Measurements from ENCODE around the gene TRIML1. TPM values are rescaled to one million over a fixed set of nuclear protein-coding genes. Genes with fewer than 3 reads are reported as not detected.

TRIML1 gene
- total RNA-seq, 1 experiment from 2014 or later: not detected

- Histone ChIP-seq H4K91ac (ENCODE audit: insufficient read length, low read depth, low read length) (no peak overlapping the region), H2BK20ac (ENCODE audit: low read depth, low read length, poor library complexity, severe bottlenecking) (no peak overlapping the region), H3T11ph (ENCODE audit: low read length) (no peak overlapping the region), H3K27ac (ENCODE audit: insufficient read length, low read depth, low read length) (no peak overlapping the region), H3K79me2 (ENCODE audit: insufficient read depth, low read length) (no peaks in the 10 kb centered on the region), H3K23ac (ENCODE audit: insufficient read length, low read depth, low read length) (no peak overlapping the region), H3K23me2 (ENCODE audit: insufficient read length, low read depth, low read length, poor library complexity, severe bottlenecking) (no peaks in the 10 kb centered on the region), H3K56ac (ENCODE audit: insufficient read length, low read depth, low read length) (no peak overlapping the region), H4K5ac (ENCODE audit: insufficient read length, low read depth, low read length) (no peak overlapping the region), H2AK5ac (ENCODE audit: insufficient read length, low read length) (no peak overlapping the region), H3K14ac (ENCODE audit: insufficient read depth, low read length) (no peak overlapping the region), H3K9me3 (ENCODE audit: control insufficient read depth, low read depth, low read length) (no peaks in the 10 kb centered on the region), H2AFZ (ENCODE audit: low read length) (no peak overlapping the region), H3K4me2 (ENCODE audit: insufficient read depth, insufficient read length, low read length) (no peak overlapping the region), H4K8ac (replicated peaks; ENCODE audit: insufficient read length, low read depth, low read length) (no peak overlapping the region), H3K79me1 (ENCODE audit: insufficient read depth, low read depth, low read length, poor library complexity, severe bottlenecking) (no peaks in the 10 kb centered on the region), H4K20me1 (ENCODE audit: control insufficient read depth, insufficient read depth, insufficient read length) (no peaks in the 10 kb centered on the region), H2BK5ac (ENCODE audit: insufficient read length, low read length) (no peak overlapping the region), H2BK120ac (ENCODE audit: low read depth, low read length, poor library complexity, severe bottlenecking) (no peak overlapping the region), H3K4ac (ENCODE audit: low read depth, low read length) (no peak overlapping the region), H3K4me1 (ENCODE audit: insufficient read depth, low read length) (peaks cover 2% of the 10 kb centered on the region), H3K27me3 (ENCODE audit: insufficient read depth, low read length) (no peaks in the 10 kb centered on the region), H3K9ac (ENCODE audit: extremely low read depth, insufficient read length, low read length) (no peak overlapping the region), H2BK12ac (ENCODE audit: insufficient read length, low read depth, low read length) (no peak overlapping the region), H3K18ac (ENCODE audit: insufficient read length, low read depth, low read length) (no peak overlapping the region), H2BK15ac (ENCODE audit: low read depth, low read length) (no peak overlapping the region)
- peaks cover 3 to 8% of the 10 kb centered on the region in 2 experiments; a peak in 4 of 5 replicates for H3K9me3 Mint-ChIP-seq
- DNase-seq: no peak
- H3K36me3 Mint-ChIP-seq (ENCODE audit: insufficient read depth in 1 of 3, low read depth in 3 of 3): peaks cover 2 to 6% (median 3%) of the 10 kb centered on the region in 3 experiments; a peak in 4 of 7 replicates
- TF ChIP-seq CTCF (conservative IDR thresholded peaks at IDR 0.05): no peak
- H3K27me3 Mint-ChIP-seq (ENCODE audit: low read depth): no peaks in the 10 kb centered on the region; the same call in 1 of the 2 replicates
- no peak overlapping the region; a peak in 2 of 7 replicates for H3K27ac Mint-ChIP-seq
- WGBS (ENCODE audit: extremely low coverage, insufficient read length, low lambda C conversion rate): no CpG with 5 or more reads among the region's 8 CpGs
- no peak overlapping the region for H3K4me3 Mint-ChIP-seq
- peaks cover 22 to 27% of the 10 kb centered on the region in 2 experiments for H3K4me1 Mint-ChIP-seq
Measured at GRCh38 chr4:188195389-188195985, 56.2 kb downstream of the TRIML1 start.
